Panc1 (cell line): Measurements from ENCODE around the gene C12orf42. TPM values are rescaled to one million over a fixed set of nuclear protein-coding genes. Genes with fewer than 3 reads are reported as not detected.

Experiments used
- ATAC-seq: fragments of 200-7000 bp; cut with Tn5 transposase; 2 replicates; pipeline ENCODE4 v1.9.1; 2020; ENCODE audit warnings: mild to moderate bottlenecking, moderate library complexity
- BruUV-seq: library from RNA; stranded (reverse); fragments of 400-500 nt; replicated peaks from 2 replicates; lab custom pipeline; 2021; lab: Mats Ljungman, UMichigan
- CTCF ChIA-PET: fragments of 300-600 bp; sonication (Branson Sonifier 250); formaldehyde crosslinking; loops from one replicate; lab custom pipeline; 2022; ENCODE audit warnings: antibody characterized with exemption; lab: Charles Lee
- POLR2A ChIA-PET: fragments of 300-600 bp; sonication (Branson Sonifier 250); formaldehyde crosslinking; loops from one replicate; lab custom pipeline; 2022; ENCODE audit warnings: antibody characterized with exemption; lab: Charles Lee
- DNase-seq: peaks from one replicate; pipeline ENCODE4 v3.0.0-alpha.2; 2010; ENCODE audit warnings: low read depth, low spot score
- H3K27ac ChIP-seq: 2 replicates; pipeline ENCODE4 v1.5.1; 2011; ENCODE audit warnings: mild to moderate bottlenecking, low read length, inconsistent platforms
- H3K27me3 ChIP-seq: fragments of 200-500 bp; sonication (Bioruptor generic); 2 replicates; pipeline ENCODE4 v1.6.0; 2014; ENCODE audit warnings: low read length, inconsistent platforms; ENCODE audit not compliant: control insufficient read depth, insufficient read depth
- H3K36me3 ChIP-seq: fragments of 200-500 bp; sonication (Bioruptor generic); 2 replicates; pipeline ENCODE4 v1.5.1; 2014; ENCODE audit warnings: inconsistent platforms, mild to moderate bottlenecking, low read length, moderate library complexity; ENCODE audit not compliant: control insufficient read depth, insufficient read depth
- H3K4me1 ChIP-seq: 2 replicates; pipeline ENCODE4 v1.5.1; 2011; ENCODE audit warnings: inconsistent platforms, mild to moderate bottlenecking, low read length, moderate library complexity; ENCODE audit not compliant: control insufficient read depth, insufficient read depth
- H3K4me3 ChIP-seq, 2 experiments: 2 replicates each; pipeline ENCODE4 v1.5.1; 2011 to 2012; ENCODE audit warnings: low read depth in 2 of 2, low read length in 2 of 2, mild to moderate bottlenecking in 2 of 2, inconsistent platforms in 1 of 2, moderate library complexity in 1 of 2
- H3K9me3 ChIP-seq: fragments of 200-500 bp; sonication (Bioruptor generic); 2 replicates; pipeline ENCODE4 v1.5.1; 2014; ENCODE audit warnings: low read depth, mild to moderate bottlenecking, inconsistent platforms, low read length, moderate library complexity; ENCODE audit not compliant: control insufficient read depth, insufficient read depth
- CTCF ChIP-seq: fragments of 450-650 bp; IDR thresholded peaks from 2 replicates; pipeline ENCODE4 v1.5.1; 2017; ENCODE audit warnings: mild to moderate bottlenecking
- POLR2AphosphoS5 ChIP-seq: IDR thresholded peaks from 2 replicates; pipeline ENCODE4 v1.6.1; 2012; ENCODE audit warnings: mild to moderate bottlenecking, low read depth, low read length, moderate library complexity
- SIN3A ChIP-seq: IDR thresholded peaks from 2 replicates; pipeline ENCODE4 v1.6.1; 2012; ENCODE audit warnings: low read depth, mild to moderate bottlenecking, low read length, moderate library complexity, borderline replicate concordance; ENCODE audit not compliant: insufficient read depth
- TCF7L2 ChIP-seq: IDR thresholded peaks from 2 replicates; pipeline ENCODE4 v1.6.1; 2011; ENCODE audit warnings: mild to moderate bottlenecking, low read depth, low read length, inconsistent platforms
- in situ Hi-C: cut with HindIII; loops from 2 replicates; pipeline ENCODE4 v1.10.0; 2016; ENCODE audit warnings: low sequenced_read_pairs, low pct_unique_long_range_greater_than_20kb
- intact Hi-C: fragments of 100-400 bp; cut with micrococcal nuclease; formaldehyde crosslinking; loops from one replicate; pipeline ENCODE4 v1.10.0; 2022; ENCODE audit not compliant: unreplicated experiment
- total RNA-seq: library from RNA; stranded (reverse); gene quantifications from one replicate; pipeline ENCODE4 v1.2.1, GENCODE V29; 2021; ENCODE audit not compliant: unreplicated experiment
- TF ChIP-seq, protein P1 (sequence below), 2 experiments: IDR thresholded peaks; 2 replicates each; pipeline ENCODE4 v1.6.1; 2011 to 2012; ENCODE audit warnings: low read depth in 2 of 2, control low read depth in 1 of 2, low read length in 1 of 2, mild to moderate bottlenecking in 1 of 2, moderate library complexity in 1 of 2; ENCODE audit not compliant: insufficient read depth in 1 of 2

The C12orf42 gene
- total RNA-seq, 1 experiment from 2014 or later, result not detected

DNA sequence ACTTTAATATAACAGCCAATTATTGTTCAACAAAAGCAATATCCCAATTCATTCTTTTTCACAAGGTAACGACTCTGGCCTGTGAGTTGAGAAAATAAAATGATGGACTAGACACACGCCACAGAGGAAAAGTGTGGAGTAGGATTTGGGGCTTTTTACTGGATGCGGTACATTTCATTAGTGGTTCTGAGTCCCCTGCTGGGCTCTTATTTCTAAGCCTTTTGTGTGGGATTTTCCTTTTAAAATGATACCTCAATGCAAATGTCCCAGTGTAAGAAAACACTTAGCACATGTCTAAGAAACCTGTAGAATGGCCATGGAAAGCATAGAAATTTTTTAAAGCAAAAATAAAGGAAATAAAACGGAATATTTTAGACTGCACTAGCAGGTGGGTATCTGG is 73.4 kb downstream of the C12orf42 start:
- H3K27me3 ChIP-seq, result no peaks in the 10 kb centered on the region
- no peak overlapping the region for H3K4me3 ChIP-seq
- H3K27ac ChIP-seq, result no peak overlapping the region
- H3K36me3 ChIP-seq, result no peaks in the 10 kb centered on the region
- no TSS peak for BruUV-seq
- no peaks in the 10 kb centered on the region for H3K4me1 ChIP-seq
- CTCF ChIA-PET, result no interaction called here
- POLR2A ChIA-PET, result no interaction called here
- in situ Hi-C loops (no loop called here), intact Hi-C loops (no loop called here)
- H3K9me3 ChIP-seq, result no peaks in the 10 kb centered on the region
- DNase-seq, result no peak
- ATAC-seq, result no peak
- no peak for TF ChIP-seq POLR2AphosphoS5
- no peak for TF ChIP-seq SIN3A
- TF ChIP-seq TCF7L2, result no peak
- no peak for TF ChIP-seq CTCF
- TF ChIP-seq, protein P1, sequence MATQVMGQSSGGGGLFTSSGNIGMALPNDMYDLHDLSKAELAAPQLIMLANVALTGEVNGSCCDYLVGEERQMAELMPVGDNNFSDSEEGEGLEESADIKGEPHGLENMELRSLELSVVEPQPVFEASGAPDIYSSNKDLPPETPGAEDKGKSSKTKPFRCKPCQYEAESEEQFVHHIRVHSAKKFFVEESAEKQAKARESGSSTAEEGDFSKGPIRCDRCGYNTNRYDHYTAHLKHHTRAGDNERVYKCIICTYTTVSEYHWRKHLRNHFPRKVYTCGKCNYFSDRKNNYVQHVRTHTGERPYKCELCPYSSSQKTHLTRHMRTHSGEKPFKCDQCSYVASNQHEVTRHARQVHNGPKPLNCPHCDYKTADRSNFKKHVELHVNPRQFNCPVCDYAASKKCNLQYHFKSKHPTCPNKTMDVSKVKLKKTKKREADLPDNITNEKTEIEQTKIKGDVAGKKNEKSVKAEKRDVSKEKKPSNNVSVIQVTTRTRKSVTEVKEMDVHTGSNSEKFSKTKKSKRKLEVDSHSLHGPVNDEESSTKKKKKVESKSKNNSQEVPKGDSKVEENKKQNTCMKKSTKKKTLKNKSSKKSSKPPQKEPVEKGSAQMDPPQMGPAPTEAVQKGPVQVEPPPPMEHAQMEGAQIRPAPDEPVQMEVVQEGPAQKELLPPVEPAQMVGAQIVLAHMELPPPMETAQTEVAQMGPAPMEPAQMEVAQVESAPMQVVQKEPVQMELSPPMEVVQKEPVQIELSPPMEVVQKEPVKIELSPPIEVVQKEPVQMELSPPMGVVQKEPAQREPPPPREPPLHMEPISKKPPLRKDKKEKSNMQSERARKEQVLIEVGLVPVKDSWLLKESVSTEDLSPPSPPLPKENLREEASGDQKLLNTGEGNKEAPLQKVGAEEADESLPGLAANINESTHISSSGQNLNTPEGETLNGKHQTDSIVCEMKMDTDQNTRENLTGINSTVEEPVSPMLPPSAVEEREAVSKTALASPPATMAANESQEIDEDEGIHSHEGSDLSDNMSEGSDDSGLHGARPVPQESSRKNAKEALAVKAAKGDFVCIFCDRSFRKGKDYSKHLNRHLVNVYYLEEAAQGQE (IDR thresholded peaks at IDR 0.05; ENCODE audit: insufficient read depth in 1 of 2, low read depth in 2 of 2, low read length in 1 of 2), result no peak

GRCh38 chr12:103421402-103421801 is 74.4 kb downstream of the C12orf42 start:
- BruUV-seq, result no TSS peak
- in situ Hi-C loops (no loop called here), intact Hi-C loops (no loop called here)
- CTCF ChIA-PET, result no interaction called here
- POLR2A ChIA-PET, result no interaction called here
- H3K4me3 ChIP-seq, result no peak overlapping the region
- H3K27me3 ChIP-seq, result no peaks in the 10 kb centered on the region
- no peaks in the 10 kb centered on the region for H3K9me3 ChIP-seq
- ATAC-seq, result no peak
- DNase-seq, result no peak
- no peaks in the 10 kb centered on the region for H3K36me3 ChIP-seq
- TF ChIP-seq SIN3A (no peak), CTCF (no peak), TCF7L2 (no peak), POLR2AphosphoS5 (no peak)
- TF ChIP-seq, protein P1 (IDR thresholded peaks at IDR 0.05; ENCODE audit: insufficient read depth in 1 of 2, low read depth in 2 of 2, low read length in 1 of 2), result no peak
- H3K27ac ChIP-seq, result no peak overlapping the region
- H3K4me1 ChIP-seq, result no peaks in the 10 kb centered on the region
